ENCODE measurements around the gene PARVG. TPM values are rescaled to one million over a fixed set of nuclear protein-coding genes. Genes with fewer than 3 reads are reported as not detected.
A peak's percentile ranks its signal among the peaks of the same experiment; 100 is the strongest.

The PARVG gene
- total RNA-seq, 1 donor from 2014 or later = 0.34 TPM

DNA sequence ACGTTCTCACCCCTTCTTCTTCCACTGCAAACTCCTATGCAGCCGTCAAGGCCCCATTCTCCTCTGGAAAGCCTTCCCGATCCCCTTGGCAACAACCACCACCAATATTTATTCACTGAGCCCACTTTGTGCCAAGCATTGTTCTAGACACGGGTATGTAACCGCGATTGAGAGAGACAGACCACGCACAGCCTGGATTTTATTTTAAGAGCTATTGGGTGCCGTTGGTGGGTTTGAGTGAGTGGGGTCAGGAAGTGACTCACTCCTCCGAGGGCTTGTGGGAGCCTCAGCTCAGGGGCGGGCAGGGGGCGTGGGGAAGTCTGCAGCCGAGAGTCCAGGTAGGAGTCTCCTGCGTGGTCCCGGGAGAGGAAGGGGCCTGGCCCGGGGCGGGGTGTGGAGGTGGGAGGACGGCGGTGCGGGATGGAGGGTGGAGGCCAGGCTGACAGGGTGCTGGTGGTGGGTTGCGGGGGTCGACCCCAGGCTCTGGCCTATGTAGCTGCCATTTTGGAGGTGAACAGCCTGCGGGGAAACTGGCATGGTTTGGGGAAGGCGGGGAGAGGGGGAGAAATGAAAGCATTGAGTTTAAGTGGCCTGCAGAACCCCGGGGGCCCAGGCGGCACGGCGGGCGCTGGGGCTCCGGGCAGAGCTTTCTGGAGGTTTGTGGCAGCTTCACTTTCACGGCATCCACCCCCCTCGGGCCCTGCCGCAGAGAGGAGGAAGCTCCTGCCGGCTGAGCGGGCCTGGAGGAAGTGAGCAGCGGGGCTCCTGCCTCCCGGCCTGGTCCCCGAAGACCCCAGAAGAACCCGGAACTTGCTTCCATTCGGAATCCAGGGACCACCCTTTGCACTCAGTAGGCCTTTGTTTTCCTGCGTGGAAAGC is 547 bp downstream of the PARVG start:
- peak; percentile 38 for DNase-seq

DNA sequence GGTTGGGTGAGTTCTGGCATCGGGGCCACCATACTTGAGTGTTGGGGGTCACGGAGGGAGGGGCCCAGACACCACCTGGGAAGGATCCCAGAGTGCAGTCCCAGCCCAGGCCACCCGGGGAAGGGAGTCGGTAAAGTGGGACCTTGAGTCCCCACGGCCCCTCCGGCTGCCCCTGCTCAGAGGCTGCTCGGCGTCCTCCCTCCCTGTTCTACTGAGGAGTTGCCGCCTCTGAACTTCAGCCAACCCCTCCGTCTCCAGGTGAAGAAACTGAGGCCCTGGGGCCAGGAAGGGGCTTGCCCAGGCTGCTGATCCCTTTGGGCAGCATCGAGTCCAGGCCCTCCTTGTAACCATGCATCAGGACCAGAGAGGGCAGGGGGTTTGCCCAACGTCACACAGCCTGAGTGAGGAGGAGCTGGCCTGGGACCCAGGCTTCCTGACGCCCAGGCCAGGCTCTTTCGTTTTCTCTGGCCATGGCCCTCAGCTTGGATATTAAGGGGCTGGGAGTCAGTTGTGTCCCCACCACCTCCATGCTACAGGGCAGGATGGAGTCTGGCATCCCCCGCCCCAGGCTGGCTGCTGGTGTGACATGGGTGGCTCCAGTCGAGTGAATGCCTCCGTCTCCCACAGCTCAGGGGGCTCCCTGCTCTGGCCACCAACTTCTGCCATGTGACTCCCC is 1.3 kb downstream of the PARVG start:
- DNase-seq = no peak

DNA sequence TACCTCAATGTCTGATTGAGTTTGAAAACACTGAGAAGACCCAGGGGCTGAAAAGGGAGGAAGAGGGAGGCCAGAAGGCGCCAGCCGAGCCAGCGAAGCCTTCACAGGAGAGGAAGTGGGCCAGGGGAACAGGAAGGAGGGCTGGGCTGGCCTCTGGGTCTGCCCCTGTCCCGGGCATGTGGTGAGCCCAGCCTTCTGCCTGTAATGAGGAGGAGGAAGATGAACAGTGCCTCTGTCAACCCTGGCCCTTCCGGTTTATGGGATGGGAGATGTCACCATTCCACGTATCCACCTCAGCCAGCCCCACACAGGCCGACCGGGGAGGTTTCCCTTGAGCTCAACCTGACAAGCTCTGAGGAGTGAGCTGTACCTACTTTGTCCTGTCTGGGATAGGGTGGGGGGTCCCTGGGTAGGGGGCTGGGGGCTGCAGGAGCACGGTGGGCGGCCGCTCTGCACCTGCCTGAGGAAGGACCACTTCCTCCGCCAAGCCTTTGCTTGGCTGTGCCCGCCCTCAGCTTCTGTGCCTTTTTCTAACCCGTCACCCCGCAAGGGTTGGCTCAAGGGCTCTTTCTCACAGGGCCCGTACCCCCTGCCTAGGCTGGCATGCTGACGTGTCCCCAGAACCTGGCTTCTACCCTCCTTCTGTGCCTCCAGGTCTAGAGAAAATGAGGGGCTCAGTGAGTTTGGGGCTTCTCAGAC is 2.0 kb downstream of the PARVG start:
- DNase-seq = no peak

DNA sequence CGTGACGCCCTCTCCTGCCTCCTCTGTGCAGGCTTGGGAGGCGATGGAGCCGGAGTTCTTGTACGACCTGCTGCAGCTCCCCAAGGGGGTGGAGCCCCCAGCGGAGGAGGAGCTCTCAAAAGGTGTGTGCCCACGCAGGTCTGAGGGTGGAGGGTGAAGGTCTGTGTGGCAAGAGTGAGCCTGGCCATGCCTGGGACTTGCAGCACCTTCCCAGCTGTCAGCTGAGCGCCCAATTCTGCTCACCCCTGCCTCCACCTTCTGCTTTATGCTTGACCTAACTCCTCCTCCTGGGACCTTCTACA is 2.5 kb downstream of the PARVG start:
- DNase-seq = no peak

DNA sequence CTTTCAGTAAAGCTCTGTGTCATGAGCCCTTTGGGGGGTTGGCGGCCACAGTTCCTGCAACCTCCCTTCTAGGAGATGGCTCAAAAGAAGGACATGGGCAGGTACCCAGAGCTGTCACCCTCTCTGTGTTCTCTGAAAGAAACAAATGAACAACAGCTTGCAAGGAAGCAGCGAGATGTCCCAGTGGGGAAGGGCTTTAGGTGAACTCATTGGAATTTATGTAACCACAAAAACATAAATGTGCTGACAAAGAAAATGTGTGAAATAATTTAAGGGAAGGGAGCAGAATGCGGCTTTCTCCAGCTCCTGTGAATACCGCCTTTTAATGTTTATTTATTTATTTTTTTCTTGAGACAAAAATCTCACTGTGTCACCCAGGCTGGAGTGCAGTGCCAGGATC is 3.3 kb downstream of the PARVG start:
- DNase-seq = no peak

DNA sequence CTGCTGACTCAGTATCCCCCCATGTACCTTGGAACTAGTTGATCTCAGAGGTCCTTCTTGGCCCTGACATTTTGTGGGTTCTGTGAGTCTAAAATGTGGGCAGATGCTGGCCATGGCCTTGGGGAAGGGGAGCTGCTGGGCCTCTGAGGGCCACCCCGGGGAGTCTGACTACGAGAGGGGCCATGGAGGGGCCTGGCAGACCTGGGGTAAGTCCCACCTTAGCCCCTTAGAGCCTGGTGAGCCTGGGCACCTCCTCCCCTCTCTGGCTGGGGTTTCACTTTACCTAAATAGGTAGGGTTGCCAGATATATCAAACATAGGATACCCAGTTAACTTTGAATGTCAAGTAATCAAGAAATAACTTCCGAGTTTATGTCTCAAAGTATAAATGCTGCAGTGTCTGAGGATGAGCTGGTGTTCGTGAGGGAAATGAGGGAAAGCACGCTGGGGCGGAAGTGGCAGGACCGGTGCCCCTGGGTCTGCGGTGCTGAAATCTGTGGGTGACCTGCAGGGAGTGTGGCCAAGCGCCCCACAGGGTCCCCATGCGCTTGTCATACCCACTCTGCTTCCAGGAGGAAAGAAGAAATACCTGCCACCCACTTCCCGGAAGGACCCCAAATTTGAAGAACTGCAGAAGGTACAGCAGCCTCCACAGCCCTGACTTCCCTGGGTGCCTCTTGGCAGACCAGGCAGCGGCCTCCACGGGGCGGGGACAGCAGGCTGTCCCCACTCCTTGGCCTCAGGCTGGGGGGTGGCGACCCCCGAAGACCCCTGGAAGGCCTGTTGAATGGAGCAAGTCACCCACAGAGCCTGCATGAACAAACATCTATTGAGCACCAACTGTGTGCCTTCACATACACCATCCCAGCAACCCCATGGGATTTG is 4.8 kb downstream of the PARVG start:
- no peak for DNase-seq

DNA sequence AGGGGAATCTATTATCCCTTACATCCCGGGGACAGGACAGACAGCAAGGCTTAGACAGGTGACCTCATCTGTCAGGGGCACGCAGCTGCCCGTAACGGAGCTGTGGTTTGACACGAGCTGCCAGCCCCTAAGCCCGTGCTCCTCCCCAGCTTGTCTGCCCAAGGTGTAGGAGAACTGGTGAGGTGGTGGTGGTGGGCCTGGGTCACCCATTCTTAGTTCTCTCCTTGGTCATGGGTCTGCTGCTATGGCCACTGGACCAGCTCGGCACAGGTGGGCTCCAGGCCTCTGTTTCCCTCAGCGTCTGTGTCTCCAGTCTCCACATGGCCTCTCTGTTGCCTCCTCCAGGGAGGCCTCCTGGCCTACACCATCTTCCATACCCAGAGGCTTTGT is 5.4 kb downstream of the PARVG start:
- no peak for DNase-seq

DNA sequence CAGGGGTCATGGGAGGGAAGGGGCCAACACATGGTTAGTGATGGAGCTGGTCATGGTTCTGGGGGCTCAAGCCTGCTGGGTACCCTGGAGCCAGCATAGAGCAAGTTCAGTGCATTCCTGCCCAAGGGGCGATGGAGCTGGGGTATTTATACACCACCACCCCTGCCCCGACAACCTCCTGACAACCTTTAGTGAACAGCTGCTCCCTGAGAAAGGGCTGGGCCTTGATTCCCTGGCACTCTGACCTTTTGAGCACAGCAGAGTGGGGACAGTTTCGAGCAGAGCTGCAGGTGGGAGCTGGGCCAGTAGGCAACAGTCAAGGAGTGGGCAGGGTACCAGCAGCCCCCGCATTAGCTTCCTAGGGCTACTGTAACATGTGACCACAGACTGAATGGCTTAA is 6.0 kb downstream of the PARVG start:
- DNase-seq = no peak

DNA sequence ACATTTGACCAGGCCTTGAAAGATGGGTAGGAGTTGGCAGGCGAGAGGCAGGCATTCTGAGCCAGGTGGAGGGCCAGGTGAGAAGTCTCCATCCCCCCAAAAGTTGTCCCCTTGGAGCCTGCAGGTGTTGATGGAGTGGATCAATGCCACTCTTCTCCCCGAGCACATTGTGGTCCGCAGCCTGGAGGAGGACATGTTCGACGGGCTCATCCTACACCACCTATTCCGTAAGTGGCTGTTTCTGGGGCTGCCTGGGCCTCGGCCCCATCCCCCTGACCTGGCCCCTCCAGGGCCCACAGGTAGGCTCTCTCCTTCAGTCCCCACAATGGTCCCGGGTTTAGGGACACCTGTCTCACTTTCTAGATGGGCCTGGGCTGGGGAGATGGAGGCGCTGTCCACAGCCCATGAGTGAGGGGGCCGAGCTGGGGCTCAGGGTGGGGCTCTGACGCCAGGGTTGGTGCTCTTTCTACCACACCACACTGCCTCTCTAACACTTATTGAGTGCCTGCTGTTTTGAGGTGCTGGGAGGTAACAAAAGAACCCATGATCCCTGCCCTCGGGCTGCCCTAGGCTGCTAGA is 7.0 kb downstream of the PARVG start:
- no peak for DNase-seq

DNA sequence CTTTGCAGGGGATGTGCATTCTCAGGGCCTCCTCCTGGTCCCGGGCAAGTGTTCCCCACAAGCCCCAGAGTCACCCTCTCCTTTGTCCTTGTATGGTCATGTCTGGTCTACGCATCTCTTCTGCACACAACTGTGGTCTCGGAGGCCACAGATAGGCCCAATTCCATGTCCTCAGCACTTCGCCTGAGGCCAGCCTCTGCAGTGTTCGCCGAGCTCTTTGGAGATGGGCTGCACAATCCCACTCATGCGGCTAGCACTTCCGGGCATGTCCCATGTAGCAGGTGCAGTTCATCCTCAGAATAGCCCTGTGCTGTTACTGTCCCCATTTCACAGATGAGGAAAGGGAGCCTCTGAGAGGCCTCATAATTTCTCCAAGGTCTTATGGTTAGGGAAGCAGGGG is 7.6 kb downstream of the PARVG start:
- no peak for DNase-seq

DNA sequence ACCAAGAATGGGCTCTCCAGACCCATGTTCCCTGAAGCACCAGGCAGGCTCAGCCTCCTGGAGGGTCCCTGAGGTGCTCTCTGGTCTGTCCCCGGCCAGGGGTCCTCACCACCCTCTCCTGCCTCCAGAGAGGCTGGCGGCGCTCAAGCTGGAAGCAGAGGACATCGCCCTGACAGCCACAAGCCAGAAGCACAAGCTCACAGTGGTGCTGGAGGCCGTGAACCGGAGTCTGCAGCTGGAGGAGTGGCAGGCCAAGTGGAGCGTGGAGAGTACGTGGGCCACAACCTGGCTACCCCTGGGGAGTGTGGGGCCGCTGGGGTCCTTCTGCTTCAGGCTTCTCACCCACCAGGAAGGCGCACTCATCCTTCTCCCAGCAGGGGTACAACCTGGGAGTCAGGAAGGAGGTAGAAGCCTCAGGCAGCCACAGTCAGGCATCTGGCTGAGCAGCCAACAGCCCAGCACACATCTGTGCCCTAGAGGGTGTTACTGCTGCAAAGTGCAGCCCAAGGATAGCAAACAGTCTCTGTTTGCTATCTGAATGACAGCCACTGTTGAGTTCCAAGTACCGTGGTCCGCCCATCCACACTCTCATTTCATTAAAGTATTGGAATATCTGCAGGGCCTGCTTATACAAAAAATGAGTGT is 8.4 kb downstream of the PARVG start:
- no peak for DNase-seq

DNA sequence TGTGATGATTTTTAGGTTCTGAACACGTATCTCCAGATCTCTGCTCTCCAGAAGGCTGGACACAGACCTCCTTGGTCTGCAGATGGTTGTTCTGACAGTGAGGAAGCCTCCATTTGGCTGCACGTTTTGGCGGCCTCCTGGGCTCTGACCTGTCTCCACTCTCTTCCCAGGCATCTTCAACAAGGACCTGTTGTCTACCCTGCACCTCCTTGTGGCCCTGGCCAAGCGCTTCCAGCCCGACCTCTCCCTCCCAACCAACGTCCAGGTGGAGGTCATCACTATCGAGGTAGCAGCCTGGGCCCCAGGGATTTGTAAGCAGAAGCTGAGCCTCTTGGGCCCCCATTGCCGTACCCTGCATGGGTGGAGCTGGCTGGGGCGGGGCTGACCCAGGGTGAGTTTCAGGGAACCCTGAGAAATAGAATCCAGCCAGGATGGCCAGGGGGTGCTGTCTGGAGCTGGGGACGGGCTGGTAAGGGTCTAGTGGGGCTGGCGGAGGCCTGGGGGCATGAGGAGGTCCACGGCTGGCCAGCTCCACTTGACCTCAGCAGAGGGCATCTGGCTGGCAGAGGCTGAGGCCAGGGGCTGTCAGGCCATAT is 9.8 kb downstream of the PARVG start:
- no peak for DNase-seq

DNA sequence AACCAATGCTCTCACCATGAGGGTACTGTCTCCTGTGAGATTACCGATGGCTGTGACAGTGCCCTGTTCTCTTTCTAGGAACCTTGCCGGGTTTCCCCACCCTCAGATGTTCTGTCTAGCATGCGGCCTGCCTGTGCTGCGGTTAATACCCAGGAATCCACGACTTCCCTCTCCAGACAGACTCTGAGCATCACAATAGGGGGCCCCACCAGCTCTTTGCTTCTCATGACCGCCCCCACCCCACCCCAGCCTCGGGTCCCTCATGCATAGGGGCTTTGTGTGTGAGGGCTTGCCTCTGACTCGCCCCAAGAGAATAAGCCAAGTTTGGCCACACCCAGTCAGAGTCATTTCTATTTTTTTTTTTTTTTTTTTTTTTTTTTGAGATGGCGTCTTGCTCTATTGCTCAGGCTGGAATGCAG is 10.3 kb downstream of the PARVG start:
- DNase-seq = no peak

DNA sequence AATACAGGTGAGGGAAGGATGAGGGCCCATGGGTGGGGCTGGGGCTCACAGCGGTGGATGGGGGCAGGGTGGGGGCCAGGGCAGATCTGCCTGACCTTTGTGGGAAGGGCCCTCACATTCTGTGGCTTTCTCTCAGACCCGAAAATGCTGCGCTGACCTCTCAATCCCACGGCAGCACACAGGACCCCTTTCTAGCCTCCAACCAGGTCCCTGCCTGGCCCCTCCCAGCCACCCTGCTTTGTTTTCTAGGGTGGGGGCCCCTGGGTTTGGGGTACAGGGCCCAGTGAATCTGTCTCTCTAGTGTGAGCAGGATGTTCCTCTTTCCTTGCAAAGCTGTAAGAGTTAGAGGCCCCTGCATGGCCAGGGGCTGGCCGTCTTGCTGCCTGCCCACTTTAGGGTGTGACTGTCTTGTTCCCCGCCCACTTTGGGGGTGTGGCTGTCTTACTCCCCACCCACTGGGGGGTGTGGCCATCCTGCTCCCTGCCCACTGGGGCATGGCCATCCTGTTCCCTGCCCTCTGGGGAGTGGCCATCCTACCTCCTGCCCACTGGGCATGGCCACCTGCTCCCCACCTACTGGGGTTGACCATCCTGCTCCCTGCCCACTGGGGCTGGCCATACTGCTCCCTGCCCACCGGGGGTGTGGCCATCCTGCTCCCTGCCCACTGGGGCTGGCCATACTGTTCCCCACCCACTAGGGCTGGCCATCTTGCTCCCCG is 11.5 kb downstream of the PARVG start:
- DNase-seq = peak; percentile 33

DNA sequence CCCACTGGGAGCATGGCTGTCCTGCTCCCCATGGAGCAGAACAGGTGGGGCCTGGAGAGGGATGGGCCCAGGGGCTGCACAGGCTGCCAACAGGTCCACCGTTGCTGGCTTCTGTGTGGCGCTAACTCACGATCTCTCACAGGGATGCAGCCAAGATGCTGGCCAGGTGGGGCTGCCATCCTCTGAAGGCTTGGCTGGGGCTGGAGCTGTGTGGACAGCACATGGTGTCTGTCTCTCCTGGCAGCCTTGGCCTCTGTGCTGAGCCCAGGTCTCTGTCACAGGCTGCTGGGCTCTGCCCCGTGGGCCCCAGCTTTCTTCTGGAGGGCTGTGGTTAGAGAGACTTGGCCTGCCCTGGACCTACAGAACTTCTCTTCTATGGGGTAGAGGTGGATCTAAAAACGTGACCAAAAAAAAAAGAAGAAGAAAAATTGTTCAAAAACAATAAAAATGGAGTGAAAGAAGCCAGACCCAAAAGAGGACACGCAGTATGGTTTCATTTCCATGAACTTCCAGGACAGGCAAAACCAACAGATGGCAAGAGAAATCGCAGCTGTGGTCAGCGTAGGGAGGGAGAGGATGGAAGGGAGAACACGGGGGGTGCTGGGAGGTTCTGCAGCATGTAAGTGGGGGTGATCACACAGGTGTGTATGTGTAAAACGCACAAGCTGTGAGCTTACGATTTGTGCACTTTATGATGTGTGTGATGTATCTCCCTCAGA is 12.2 kb downstream of the PARVG start:
- DNase-seq = no peak

DNA sequence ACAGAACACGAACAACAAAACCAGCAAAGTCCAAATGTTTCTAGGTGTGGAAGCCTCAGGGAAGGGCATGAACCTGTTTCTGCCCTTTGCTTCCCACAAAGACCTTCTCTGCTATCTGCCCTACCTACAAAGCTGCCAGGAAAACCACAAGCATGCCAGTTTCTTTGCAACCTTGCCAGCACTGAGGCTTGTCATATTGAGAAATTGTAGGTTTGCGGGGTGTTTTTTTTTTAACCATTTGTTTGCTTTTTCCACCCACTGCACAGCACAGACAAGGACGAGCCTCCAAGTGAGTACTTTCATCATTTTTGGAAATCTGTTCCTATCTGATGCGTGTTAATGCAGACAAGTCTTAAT is 12.8 kb downstream of the PARVG start:
- DNase-seq = no peak

DNA sequence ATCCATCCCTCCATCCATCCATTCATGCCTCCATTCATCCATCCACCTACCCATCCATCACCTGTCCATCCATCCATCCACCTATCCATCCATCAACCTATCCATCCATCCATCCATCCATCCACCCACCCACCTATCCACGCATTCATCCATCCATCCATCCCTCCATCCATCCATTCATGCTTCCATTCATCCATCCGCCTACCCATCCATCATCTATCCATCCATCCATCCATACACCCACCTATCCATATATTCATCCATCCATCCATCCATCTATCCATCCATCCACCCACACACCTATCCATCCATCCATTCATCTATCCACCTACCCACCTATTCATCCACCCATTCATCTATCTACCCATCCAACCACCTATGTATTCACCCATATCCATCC is 13.8 kb downstream of the PARVG start:
- no peak for DNase-seq

DNA sequence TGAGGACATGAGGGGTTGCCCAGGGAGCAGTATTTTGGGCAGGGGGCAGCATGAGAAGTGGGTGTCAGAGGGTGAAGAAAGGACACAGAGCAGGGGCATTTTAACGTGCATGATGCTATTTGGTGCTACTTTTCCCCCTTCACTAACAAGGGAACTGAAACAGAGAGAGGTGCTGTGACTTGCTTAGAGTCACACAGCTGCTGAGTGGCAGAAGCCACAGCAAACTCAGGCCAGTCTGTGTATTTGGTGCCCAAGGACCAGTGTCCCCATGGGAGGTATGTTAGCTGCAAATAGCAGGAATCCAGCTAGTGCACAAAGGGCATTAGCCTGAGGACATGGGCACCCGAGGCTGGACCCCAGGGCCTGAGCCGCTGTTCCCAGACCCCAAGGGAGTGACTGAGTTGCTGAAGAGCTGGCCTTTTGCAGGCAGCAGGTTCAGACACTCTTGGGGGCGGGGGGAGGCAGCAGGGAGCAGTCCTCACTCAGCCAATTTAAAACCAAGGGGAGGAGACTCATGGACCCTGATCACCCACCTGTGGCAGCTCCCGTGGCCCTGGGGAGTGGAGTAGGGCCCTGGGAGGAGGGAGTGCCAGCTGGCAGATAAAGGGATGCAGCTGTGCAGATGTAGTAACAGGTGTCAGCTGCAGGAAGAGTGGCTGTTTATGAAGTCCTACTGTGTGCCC is 14.6 kb downstream of the PARVG start:
- no peak for DNase-seq

DNA sequence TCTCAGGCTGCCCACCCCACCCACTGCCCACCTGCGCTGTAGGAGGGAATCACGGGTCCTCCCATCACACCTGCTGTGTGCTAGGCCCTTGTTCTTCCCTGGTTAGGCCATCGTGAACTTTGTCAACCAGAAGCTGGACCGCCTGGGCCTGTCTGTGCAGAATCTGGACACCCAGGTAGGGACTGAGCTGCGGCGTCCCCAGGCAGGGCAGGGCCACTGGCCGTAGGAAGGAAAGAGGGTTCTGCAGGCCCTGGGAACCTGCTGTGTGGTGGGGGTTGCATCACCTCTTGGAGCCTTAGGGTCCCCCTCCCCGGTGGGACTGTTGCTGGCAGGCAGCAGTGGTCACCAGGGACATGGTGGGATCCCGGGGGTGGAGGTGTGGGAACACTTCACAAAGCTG is 15.5 kb downstream of the PARVG start:
- no peak for DNase-seq

DNA sequence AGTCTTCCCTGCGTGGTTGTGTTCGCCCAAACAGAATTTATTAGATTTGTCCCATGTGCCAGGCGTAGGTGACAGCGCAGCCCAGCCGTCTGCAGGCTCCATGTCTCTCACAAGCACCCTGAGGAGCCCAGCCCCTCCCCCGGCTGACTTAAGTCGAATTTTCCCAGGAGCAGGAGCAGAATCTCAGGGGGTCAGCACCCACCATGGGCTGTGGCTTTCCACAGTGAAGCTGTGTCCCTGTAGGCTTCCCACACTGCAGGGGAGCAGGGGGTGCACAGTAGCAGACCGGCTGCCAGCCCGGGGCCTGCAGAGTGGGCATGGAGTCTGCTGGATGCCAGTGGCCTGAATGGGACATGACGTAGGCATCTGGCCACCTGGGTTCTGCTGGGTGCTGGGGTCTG is 16.0 kb downstream of the PARVG start:
- DNase-seq = no peak

All from dermis blood vessel endothelial cell (primary cell).